Liver (tissue), 9 donors: Measurements from ENCODE around the gene MYOZ2. TPM values are rescaled to one million over a fixed set of nuclear protein-coding genes. Genes with fewer than 3 reads are reported as not detected.

ENCODE experiments used
- DNase-seq: peaks from one replicate; pipeline ENCODE4 v3.0.0-alpha.2; 2017; ENCODE audit warnings: low spot score
- H3K27ac ChIP-seq, 2 donors: one replicate each; pipeline ENCODE4 v1.7.0; 2013; ENCODE audit warnings: inconsistent platforms in 2 of 2, low read length in 2 of 2, control low read depth in 1 of 2, low read depth in 1 of 2, mild to moderate bottlenecking in 1 of 2
- H3K27me3 ChIP-seq, 4 donors: one replicate each; pipeline versions ENCODE4 v1.6.1 to v1.7.0; 2013; ENCODE audit warnings: low read length in 3 of 4, inconsistent platforms in 1 of 4, mild to moderate bottlenecking in 1 of 4, moderate library complexity in 1 of 4; ENCODE audit not compliant: control insufficient read depth in 4 of 4, insufficient read depth in 4 of 4
- H3K36me3 ChIP-seq, 4 donors: one replicate each; pipeline versions ENCODE4 v1.6.1 to v1.7.0; 2013; ENCODE audit warnings: low read length in 3 of 4, mild to moderate bottlenecking in 3 of 4, low read depth in 1 of 4, moderate library complexity in 1 of 4; ENCODE audit not compliant: control insufficient read depth in 4 of 4, insufficient read depth in 3 of 4
- H3K4me1 ChIP-seq, 4 donors: one replicate each; pipeline versions ENCODE4 v1.6.1 to v1.7.0; 2013; ENCODE audit warnings: low read length in 3 of 4, mild to moderate bottlenecking in 3 of 4, moderate library complexity in 1 of 4; ENCODE audit not compliant: control insufficient read depth in 4 of 4, insufficient read depth in 4 of 4
- H3K4me3 ChIP-seq, 3 donors: one replicate each; pipeline versions ENCODE4 v1.6.1 to v1.7.0; 2013; ENCODE audit warnings: low read length in 3 of 3, control low read depth in 1 of 3, low read depth in 1 of 3, mild to moderate bottlenecking in 1 of 3
- H3K9ac ChIP-seq, 2 donors: one replicate each; pipeline ENCODE4 v1.7.0; 2013; ENCODE audit warnings: low read length in 2 of 2, mild to moderate bottlenecking in 2 of 2, moderate library complexity in 2 of 2, control low read depth in 1 of 2, low read depth in 1 of 2
- H3K9me3 ChIP-seq, 4 donors: one replicate each; pipeline versions ENCODE4 v1.6.1 to v1.7.0; 2013; ENCODE audit warnings: low read length in 3 of 4; ENCODE audit not compliant: control insufficient read depth in 4 of 4
- FOXA1 ChIP-seq: IDR thresholded peaks from 2 replicates; pipeline ENCODE4 v1.6.1; 2016; ENCODE audit warnings: antibody characterized with exemption
- FOXA2 ChIP-seq: IDR thresholded peaks from 2 replicates; pipeline ENCODE4 v1.6.1; 2016; ENCODE audit warnings: antibody characterized with exemption
- HNF4A ChIP-seq, 2 donors: conservative IDR thresholded peaks; 2 replicates each; pipeline ENCODE4 v1.6.1; 2016; ENCODE audit warnings: antibody characterized with exemption in 2 of 2, mild to moderate bottlenecking in 2 of 2
- MAX ChIP-seq: IDR thresholded peaks from 2 replicates; pipeline ENCODE4 v1.6.1; 2016; ENCODE audit warnings: antibody characterized with exemption
- NR2F2 ChIP-seq: IDR thresholded peaks from 2 replicates; pipeline ENCODE4 v1.6.1; 2016; ENCODE audit warnings: antibody characterized with exemption
- RXRA ChIP-seq, 2 donors: IDR thresholded peaks; 2 replicates each; pipeline ENCODE4 v1.6.1; 2017 to 2018; ENCODE audit warnings: antibody characterized with exemption in 2 of 2, mild to moderate bottlenecking in 1 of 2
- SP1 ChIP-seq: IDR thresholded peaks from 2 replicates; pipeline ENCODE4 v1.6.1; 2018; ENCODE audit warnings: antibody characterized with exemption, mild to moderate bottlenecking
- YY1 ChIP-seq: IDR thresholded peaks from 2 replicates; pipeline ENCODE4 v1.6.1; 2016; ENCODE audit warnings: antibody characterized with exemption, mild to moderate bottlenecking
- ZBTB33 ChIP-seq: IDR thresholded peaks from 2 replicates; pipeline ENCODE4 v1.6.1; 2016; ENCODE audit warnings: antibody characterized with exemption
- WGBS: extraction: QIAGEN DNeasy Blood & Tissue Kit; methylation state at CpG from one replicate; pipeline ENCODE4 v1.1.7; 2013; 5-methylcytosine and 5-hydroxymethylcytosine counted together
- polyA plus RNA-seq, 2 donors: library from polyadenylated mRNA; stranded (reverse) in 1 of 2; unstranded in 1 of 2; fragments of 200-250 nt in 1 of 2; fragments of >200 nt in 1 of 2; fragmentation: Nextera tagmentation in 1 of 2; extraction: Ambion mirVana in 1 of 2; gene quantifications; one replicate each; pipeline versions ENCODE4 v1.2.1 to v1.2.3, GENCODE V29; 2013 to 2015
- total RNA-seq, 2 donors: library from RNA; depleted of rRNA; stranded (reverse); fragments of >200 nt; gene quantifications; one replicate each; pipeline ENCODE4 v1.2.3, GENCODE V29; 2014
- TF ChIP-seq, protein P1 (sequence below): IDR thresholded peaks from 2 replicates; pipeline ENCODE4 v1.6.1; 2016; ENCODE audit warnings: antibody characterized with exemption
- TF ChIP-seq, protein P2 (sequence below): fragments of 150-350 bp; IDR thresholded peaks from 2 replicates; pipeline ENCODE4 v1.5.1; 2017; ENCODE audit warnings: improper control_type of control experiment, low read depth, low read length; ENCODE audit not compliant: missing input control
- donor health status: healthy.
- donor health status: healthy.
- donor health status: healthy.
- donor health status: healthy.
- donor health status: healthy.

MYOZ2 gene
- total and polyA plus RNA-seq, 4 donors, result 0.03 to 0.08 TPM; not detected in 2

- peaks cover 0 to 4% (median 1%) of the 10 kb centered on the region in 4 donors for H3K27me3 ChIP-seq
- DNase-seq, result no peak
- TF ChIP-seq FOXA1, result no peak
- TF ChIP-seq SP1, result no peak
- TF ChIP-seq MAX, result no peak
- no peak for TF ChIP-seq ZBTB33
- TF ChIP-seq HNF4A (conservative IDR thresholded peaks at IDR 0.05), result no peak
- H3K9me3 ChIP-seq, result no peaks in the 10 kb centered on the region
- H3K4me3 ChIP-seq, result no peak overlapping the region
- no peaks in the 10 kb centered on the region for H3K36me3 ChIP-seq
- no peak overlapping the region for H3K9ac ChIP-seq
- H3K27ac ChIP-seq, result no peak overlapping the region
- no peaks in the 10 kb centered on the region for H3K4me1 ChIP-seq
- WGBS, result 67% methylated on average over 5 of the region's 5 CpGs
Observed at GRCh38 chr4:119093042-119093827, 42.4 kb upstream of the MYOZ2 start.

GRCh38 chr4:119097282-119097900, 38.2 kb upstream of the MYOZ2 start:
- Histone ChIP-seq H3K27ac (no peak overlapping the region), H3K9ac (no peak overlapping the region), H3K27me3 (peaks cover 0 to 4% (median 0%) of the 10 kb centered on the region in 4 donors), H3K4me3 (no peak overlapping the region), H3K36me3 (no peaks in the 10 kb centered on the region), H3K4me1 (peaks cover 0 to 1% (median 0%) of the 10 kb centered on the region in 4 donors), H3K9me3 (no peaks in the 10 kb centered on the region)
- 85% methylated on average over 2 of the region's 2 CpGs for WGBS
- TF ChIP-seq, protein P1, sequence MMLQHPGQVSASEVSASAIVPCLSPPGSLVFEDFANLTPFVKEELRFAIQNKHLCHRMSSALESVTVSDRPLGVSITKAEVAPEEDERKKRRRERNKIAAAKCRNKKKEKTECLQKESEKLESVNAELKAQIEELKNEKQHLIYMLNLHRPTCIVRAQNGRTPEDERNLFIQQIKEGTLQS, result no peak
- TF ChIP-seq FOXA1, result no peak
- no peak for TF ChIP-seq FOXA2
- TF ChIP-seq YY1, result no peak
- TF ChIP-seq SP1, result no peak
- TF ChIP-seq NR2F2, result no peak
- TF ChIP-seq RXRA (IDR thresholded peaks at IDR 0.05), result no peak
- no peak for DNase-seq

- Histone ChIP-seq H3K27ac (no peak overlapping the region), H3K9ac (no peak overlapping the region), H3K36me3 (no peaks in the 10 kb centered on the region), H3K4me1 (peaks cover 0 to 1% (median 0%) of the 10 kb centered on the region in 4 donors), H3K27me3 (peaks cover 0 to 4% (median 0%) of the 10 kb centered on the region in 4 donors), H3K4me3 (no peak overlapping the region), H3K9me3 (no peaks in the 10 kb centered on the region)
- WGBS, result 93% methylated on average over 1 of the region's 1 CpG
- TF ChIP-seq, protein P2, sequence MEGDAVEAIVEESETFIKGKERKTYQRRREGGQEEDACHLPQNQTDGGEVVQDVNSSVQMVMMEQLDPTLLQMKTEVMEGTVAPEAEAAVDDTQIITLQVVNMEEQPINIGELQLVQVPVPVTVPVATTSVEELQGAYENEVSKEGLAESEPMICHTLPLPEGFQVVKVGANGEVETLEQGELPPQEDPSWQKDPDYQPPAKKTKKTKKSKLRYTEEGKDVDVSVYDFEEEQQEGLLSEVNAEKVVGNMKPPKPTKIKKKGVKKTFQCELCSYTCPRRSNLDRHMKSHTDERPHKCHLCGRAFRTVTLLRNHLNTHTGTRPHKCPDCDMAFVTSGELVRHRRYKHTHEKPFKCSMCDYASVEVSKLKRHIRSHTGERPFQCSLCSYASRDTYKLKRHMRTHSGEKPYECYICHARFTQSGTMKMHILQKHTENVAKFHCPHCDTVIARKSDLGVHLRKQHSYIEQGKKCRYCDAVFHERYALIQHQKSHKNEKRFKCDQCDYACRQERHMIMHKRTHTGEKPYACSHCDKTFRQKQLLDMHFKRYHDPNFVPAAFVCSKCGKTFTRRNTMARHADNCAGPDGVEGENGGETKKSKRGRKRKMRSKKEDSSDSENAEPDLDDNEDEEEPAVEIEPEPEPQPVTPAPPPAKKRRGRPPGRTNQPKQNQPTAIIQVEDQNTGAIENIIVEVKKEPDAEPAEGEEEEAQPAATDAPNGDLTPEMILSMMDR, result no peak
- no peak for TF ChIP-seq SP1
- no peak for TF ChIP-seq YY1
- TF ChIP-seq NR2F2, result no peak
- DNase-seq, result no peak
Observed at GRCh38 chr4:119098306-119098705, 37.3 kb upstream of the MYOZ2 start.
